GM23338 (cell line): Measurements from ENCODE around the gene HMGXB3. TPM values are rescaled to one million over a fixed set of nuclear protein-coding genes. Genes with fewer than 3 reads are reported as not detected.

Experiments used
- ATAC-seq: fragments of 200-7000 bp; cut with Tn5 transposase; 3 replicates; pipeline ENCODE4 v1.9.1; 2020
- DNase-seq: peaks from one replicate; pipeline ENCODE4 v3.0.0-alpha.2; 2015; ENCODE audit warnings: low spot score
- H2AFZ ChIP-seq: fragments of 200-600 bp; sonication (generic); 2 replicates; pipeline ENCODE4 v1.8.0; 2016; ENCODE audit warnings: antibody characterized with exemption, mild to moderate bottlenecking, moderate library complexity
- H3F3A ChIP-seq: fragments of 200-600 bp; sonication (generic); replicated peaks from 2 replicates; pipeline ENCODE4 v1.8.0; 2017; ENCODE audit warnings: antibody characterized with exemption, mixed run types, low read depth
- H3K27ac ChIP-seq: fragments of 200-600 bp; sonication (generic); 2 replicates; pipeline ENCODE4 v1.6.1; 2016; ENCODE audit warnings: low read depth
- H3K27me3 ChIP-seq: fragments of 200-600 bp; sonication (generic); 2 replicates; pipeline ENCODE4 v1.8.0; 2016; ENCODE audit warnings: mild to moderate bottlenecking, mixed run types, moderate library complexity; ENCODE audit not compliant: insufficient read depth
- H3K36me3 ChIP-seq: fragments of 200-600 bp; sonication (generic); 2 replicates; pipeline ENCODE4 v1.8.0; 2016; ENCODE audit warnings: mild to moderate bottlenecking; ENCODE audit not compliant: insufficient read depth
- H3K4me1 ChIP-seq: fragments of 200-600 bp; sonication (generic); 2 replicates; pipeline ENCODE4 v1.8.0; 2016; ENCODE audit warnings: mild to moderate bottlenecking, moderate library complexity; ENCODE audit not compliant: insufficient read depth
- H3K4me2 ChIP-seq: fragments of 200-600 bp; sonication (generic); 2 replicates; pipeline ENCODE4 v1.7.1; 2017; ENCODE audit warnings: mixed run types
- H3K4me3 ChIP-seq: fragments of 200-600 bp; sonication (generic); 2 replicates; pipeline ENCODE4 v1.6.1; 2016; ENCODE audit warnings: mixed run types
- H3K79me2 ChIP-seq: fragments of 200-600 bp; sonication (generic); replicated peaks from 2 replicates; pipeline ENCODE4 v1.8.0; 2017; ENCODE audit warnings: mild to moderate bottlenecking; ENCODE audit not compliant: insufficient read depth
- H3K9me2 ChIP-seq: fragments of 200-600 bp; sonication (generic); 2 replicates; pipeline ENCODE4 v1.8.0; 2017; ENCODE audit not compliant: insufficient read depth
- H4K20me1 ChIP-seq: fragments of 200-600 bp; sonication (generic); replicated peaks from 2 replicates; pipeline ENCODE4 v1.8.0; 2017; ENCODE audit warnings: mild to moderate bottlenecking; ENCODE audit not compliant: insufficient read depth
- H3K27ac Mint-ChIP-seq: 2 replicates; pipeline ENCODE4 v1.8.0; 2020; ENCODE audit warnings: inconsistent platforms, mild to moderate bottlenecking, moderate library complexity, mixed read lengths
- H3K27me3 Mint-ChIP-seq: 3 replicates; pipeline ENCODE4 v1.8.0; 2022; ENCODE audit warnings: low read depth, mild to moderate bottlenecking, moderate library complexity, mixed read lengths, inconsistent platforms; ENCODE audit not compliant: insufficient read depth, poor library complexity
- H3K36me3 Mint-ChIP-seq: 3 replicates; pipeline ENCODE4 v1.8.0; 2021; ENCODE audit warnings: low read depth, mild to moderate bottlenecking, inconsistent platforms, moderate library complexity, mixed read lengths
- H3K4me1 Mint-ChIP-seq: 3 replicates; pipeline ENCODE4 v1.8.0; 2020; ENCODE audit warnings: mild to moderate bottlenecking, inconsistent platforms, mixed read lengths
- H3K4me3 Mint-ChIP-seq: 3 replicates; pipeline ENCODE4 v1.8.0; 2021; ENCODE audit warnings: moderate library complexity, mild to moderate bottlenecking, inconsistent platforms, mixed read lengths
- H3K9me3 Mint-ChIP-seq: 3 replicates; pipeline ENCODE4 v1.8.0; 2020; ENCODE audit warnings: moderate library complexity, mild to moderate bottlenecking, inconsistent platforms, mixed read lengths
- CREB1 ChIP-seq: fragments of 250-450 bp; sonication (Bioruptor Pico); IDR thresholded peaks from 2 replicates; pipeline ENCODE4 v1.5.0; 2020; ENCODE audit warnings: low read depth, mild to moderate bottlenecking, moderate library complexity
- CTCF ChIP-seq, 2 experiments: fragments of 200-600 bp in 1 of 2; sonication (generic) in 1 of 2; conservative IDR thresholded peaks; 2 replicates each; pipeline versions ENCODE4 v1.5.1 to v1.6.1; 2016 to 2017; ENCODE audit warnings: antibody characterized with exemption in 2 of 2, low read depth in 2 of 2, mild to moderate bottlenecking in 2 of 2, moderate library complexity in 1 of 2
- ETS1 ChIP-seq: IDR thresholded peaks from 2 replicates; pipeline ENCODE4 v1.6.1; 2016; ENCODE audit warnings: antibody characterized with exemption
- EZH2 ChIP-seq: fragments of 200-600 bp; sonication (generic); IDR thresholded peaks from one replicate; pipeline ENCODE4 v1.8.0; 2017; ENCODE audit warnings: antibody characterized with exemption, mild to moderate bottlenecking, low read depth; ENCODE audit not compliant: unreplicated experiment
- EZH2phosphoT487 ChIP-seq: fragments of 200-600 bp; sonication (generic); IDR thresholded peaks from one replicate; pipeline ENCODE4 v1.8.1; 2018; ENCODE audit warnings: antibody characterized with exemption; ENCODE audit not compliant: unreplicated experiment
- JUNB ChIP-seq: IDR thresholded peaks from one replicate; pipeline ENCODE4 v1.6.1; 2016; ENCODE audit warnings: antibody characterized with exemption; ENCODE audit not compliant: unreplicated experiment
- NANOG ChIP-seq: IDR thresholded peaks from 2 replicates; pipeline ENCODE4 v1.6.1; 2016; ENCODE audit warnings: antibody characterized with exemption, borderline replicate concordance
- POLR2AphosphoS5 ChIP-seq: IDR thresholded peaks from 2 replicates; pipeline ENCODE4 v1.6.1; 2016; ENCODE audit warnings: antibody characterized with exemption, low read depth
- STAT1 ChIP-seq: IDR thresholded peaks from one replicate; pipeline ENCODE4 v1.6.1; 2016; ENCODE audit warnings: antibody characterized with exemption; ENCODE audit not compliant: unreplicated experiment
- ZNF114 ChIP-seq: fragments of 250-450 bp; sonication (Bioruptor Pico); IDR thresholded peaks from 2 replicates; pipeline ENCODE4 v1.5.0; 2020; ENCODE audit warnings: mild to moderate bottlenecking, moderate library complexity
- ZNF331 ChIP-seq: fragments of 250-450 bp; sonication (Bioruptor Pico); IDR thresholded peaks from 2 replicates; pipeline ENCODE4 v1.5.0; 2020; ENCODE audit warnings: low read depth, mild to moderate bottlenecking, moderate library complexity
- polyA plus RNA-seq: library from polyadenylated mRNA; unstranded; fragments of >200 nt; fragmentation: Nextera tagmentation; extraction: Ambion mirVana; gene quantifications from 2 replicates; pipeline ENCODE4 v1.2.1, GENCODE V29; 2016
- total RNA-seq: library from RNA; depleted of rRNA; stranded (reverse); fragments of >200 nt; shearing (Covaris generic); gene quantifications from 2 replicates; pipeline ENCODE4 v1.2.3, GENCODE V29; 2014
- TF ChIP-seq, protein P1 (sequence below): IDR thresholded peaks from one replicate; pipeline ENCODE4 v1.6.1; 2018; ENCODE audit warnings: antibody characterized with exemption; ENCODE audit not compliant: unreplicated experiment
- TF ChIP-seq, protein P2 (sequence below): fragments of 250-450 bp; sonication (Bioruptor Pico); IDR thresholded peaks from 2 replicates; pipeline ENCODE4 v1.5.0; 2020; ENCODE audit warnings: mild to moderate bottlenecking, moderate library complexity

HMGXB3 gene
- total and polyA plus RNA-seq, 2 experiments from 2014 or later, result 9.4 to 37.9 TPM

DNA sequence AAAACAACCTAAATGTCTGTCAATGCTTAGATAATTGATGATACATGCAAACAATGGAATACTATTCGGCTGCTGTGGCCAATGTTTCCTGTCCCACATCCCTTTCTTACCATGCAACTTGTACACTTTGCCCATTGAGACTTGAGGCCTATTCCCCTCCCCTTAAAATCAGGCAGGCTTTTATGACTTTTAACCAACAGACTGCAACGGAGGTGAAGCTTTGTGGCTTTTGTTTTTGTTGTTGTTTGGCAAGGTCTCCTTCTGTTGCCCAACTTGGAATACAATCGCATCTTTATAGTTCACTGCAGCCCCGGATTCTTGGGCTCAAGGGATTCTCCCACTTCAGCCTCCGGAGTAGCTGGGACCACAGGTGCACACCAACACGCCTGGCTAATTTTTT is 45.7 kb upstream of the HMGXB3 start:
- DNase-seq, result no peak

More for the DNA sequence above, 45.7 kb upstream of the HMGXB3 start:
- Histone ChIP-seq H3K4me1 (peaks cover 4% of the 10 kb centered on the region; the same call in 1 of the 2 replicates), H3K79me2 (no peaks in the 10 kb centered on the region), H3F3A (peaks cover 2% of the 10 kb centered on the region; the same call in 1 of the 2 replicates), H2AFZ (peak overlapping the region; percentile 66; the same call in 1 of the 2 replicates), H3K27me3 (no peaks in the 10 kb centered on the region), H3K4me3 (no peak overlapping the region), H3K9me2 (no peaks in the 10 kb centered on the region), H3K4me2 (no peak overlapping the region), H3K36me3 (no peaks in the 10 kb centered on the region), H4K20me1 (no peaks in the 10 kb centered on the region), H3K27ac (no peak overlapping the region)
- Mint-ChIP-seq H3K4me1 (peaks cover 6% of the 10 kb centered on the region), H3K27me3 (peaks cover 1% of the 10 kb centered on the region), H3K36me3 (no peaks in the 10 kb centered on the region), H3K9me3 (no peaks in the 10 kb centered on the region), H3K4me3 (no peak overlapping the region), H3K27ac (no peak overlapping the region)
- TF ChIP-seq JUNB, result no peak
- TF ChIP-seq ZNF114 (CRISPR knock-in tag), result no peak
- TF ChIP-seq EZH2phosphoT487, result no peak
- no peak for TF ChIP-seq ETS1
- no peak for TF ChIP-seq CTCF (conservative IDR thresholded peaks at IDR 0.05; ENCODE audit: low read depth in 2 of 2)
- TF ChIP-seq POLR2AphosphoS5, result no peak
- TF ChIP-seq, protein P1, sequence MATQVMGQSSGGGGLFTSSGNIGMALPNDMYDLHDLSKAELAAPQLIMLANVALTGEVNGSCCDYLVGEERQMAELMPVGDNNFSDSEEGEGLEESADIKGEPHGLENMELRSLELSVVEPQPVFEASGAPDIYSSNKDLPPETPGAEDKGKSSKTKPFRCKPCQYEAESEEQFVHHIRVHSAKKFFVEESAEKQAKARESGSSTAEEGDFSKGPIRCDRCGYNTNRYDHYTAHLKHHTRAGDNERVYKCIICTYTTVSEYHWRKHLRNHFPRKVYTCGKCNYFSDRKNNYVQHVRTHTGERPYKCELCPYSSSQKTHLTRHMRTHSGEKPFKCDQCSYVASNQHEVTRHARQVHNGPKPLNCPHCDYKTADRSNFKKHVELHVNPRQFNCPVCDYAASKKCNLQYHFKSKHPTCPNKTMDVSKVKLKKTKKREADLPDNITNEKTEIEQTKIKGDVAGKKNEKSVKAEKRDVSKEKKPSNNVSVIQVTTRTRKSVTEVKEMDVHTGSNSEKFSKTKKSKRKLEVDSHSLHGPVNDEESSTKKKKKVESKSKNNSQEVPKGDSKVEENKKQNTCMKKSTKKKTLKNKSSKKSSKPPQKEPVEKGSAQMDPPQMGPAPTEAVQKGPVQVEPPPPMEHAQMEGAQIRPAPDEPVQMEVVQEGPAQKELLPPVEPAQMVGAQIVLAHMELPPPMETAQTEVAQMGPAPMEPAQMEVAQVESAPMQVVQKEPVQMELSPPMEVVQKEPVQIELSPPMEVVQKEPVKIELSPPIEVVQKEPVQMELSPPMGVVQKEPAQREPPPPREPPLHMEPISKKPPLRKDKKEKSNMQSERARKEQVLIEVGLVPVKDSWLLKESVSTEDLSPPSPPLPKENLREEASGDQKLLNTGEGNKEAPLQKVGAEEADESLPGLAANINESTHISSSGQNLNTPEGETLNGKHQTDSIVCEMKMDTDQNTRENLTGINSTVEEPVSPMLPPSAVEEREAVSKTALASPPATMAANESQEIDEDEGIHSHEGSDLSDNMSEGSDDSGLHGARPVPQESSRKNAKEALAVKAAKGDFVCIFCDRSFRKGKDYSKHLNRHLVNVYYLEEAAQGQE, result no peak
- TF ChIP-seq NANOG, result no peak
- TF ChIP-seq, protein P2, sequence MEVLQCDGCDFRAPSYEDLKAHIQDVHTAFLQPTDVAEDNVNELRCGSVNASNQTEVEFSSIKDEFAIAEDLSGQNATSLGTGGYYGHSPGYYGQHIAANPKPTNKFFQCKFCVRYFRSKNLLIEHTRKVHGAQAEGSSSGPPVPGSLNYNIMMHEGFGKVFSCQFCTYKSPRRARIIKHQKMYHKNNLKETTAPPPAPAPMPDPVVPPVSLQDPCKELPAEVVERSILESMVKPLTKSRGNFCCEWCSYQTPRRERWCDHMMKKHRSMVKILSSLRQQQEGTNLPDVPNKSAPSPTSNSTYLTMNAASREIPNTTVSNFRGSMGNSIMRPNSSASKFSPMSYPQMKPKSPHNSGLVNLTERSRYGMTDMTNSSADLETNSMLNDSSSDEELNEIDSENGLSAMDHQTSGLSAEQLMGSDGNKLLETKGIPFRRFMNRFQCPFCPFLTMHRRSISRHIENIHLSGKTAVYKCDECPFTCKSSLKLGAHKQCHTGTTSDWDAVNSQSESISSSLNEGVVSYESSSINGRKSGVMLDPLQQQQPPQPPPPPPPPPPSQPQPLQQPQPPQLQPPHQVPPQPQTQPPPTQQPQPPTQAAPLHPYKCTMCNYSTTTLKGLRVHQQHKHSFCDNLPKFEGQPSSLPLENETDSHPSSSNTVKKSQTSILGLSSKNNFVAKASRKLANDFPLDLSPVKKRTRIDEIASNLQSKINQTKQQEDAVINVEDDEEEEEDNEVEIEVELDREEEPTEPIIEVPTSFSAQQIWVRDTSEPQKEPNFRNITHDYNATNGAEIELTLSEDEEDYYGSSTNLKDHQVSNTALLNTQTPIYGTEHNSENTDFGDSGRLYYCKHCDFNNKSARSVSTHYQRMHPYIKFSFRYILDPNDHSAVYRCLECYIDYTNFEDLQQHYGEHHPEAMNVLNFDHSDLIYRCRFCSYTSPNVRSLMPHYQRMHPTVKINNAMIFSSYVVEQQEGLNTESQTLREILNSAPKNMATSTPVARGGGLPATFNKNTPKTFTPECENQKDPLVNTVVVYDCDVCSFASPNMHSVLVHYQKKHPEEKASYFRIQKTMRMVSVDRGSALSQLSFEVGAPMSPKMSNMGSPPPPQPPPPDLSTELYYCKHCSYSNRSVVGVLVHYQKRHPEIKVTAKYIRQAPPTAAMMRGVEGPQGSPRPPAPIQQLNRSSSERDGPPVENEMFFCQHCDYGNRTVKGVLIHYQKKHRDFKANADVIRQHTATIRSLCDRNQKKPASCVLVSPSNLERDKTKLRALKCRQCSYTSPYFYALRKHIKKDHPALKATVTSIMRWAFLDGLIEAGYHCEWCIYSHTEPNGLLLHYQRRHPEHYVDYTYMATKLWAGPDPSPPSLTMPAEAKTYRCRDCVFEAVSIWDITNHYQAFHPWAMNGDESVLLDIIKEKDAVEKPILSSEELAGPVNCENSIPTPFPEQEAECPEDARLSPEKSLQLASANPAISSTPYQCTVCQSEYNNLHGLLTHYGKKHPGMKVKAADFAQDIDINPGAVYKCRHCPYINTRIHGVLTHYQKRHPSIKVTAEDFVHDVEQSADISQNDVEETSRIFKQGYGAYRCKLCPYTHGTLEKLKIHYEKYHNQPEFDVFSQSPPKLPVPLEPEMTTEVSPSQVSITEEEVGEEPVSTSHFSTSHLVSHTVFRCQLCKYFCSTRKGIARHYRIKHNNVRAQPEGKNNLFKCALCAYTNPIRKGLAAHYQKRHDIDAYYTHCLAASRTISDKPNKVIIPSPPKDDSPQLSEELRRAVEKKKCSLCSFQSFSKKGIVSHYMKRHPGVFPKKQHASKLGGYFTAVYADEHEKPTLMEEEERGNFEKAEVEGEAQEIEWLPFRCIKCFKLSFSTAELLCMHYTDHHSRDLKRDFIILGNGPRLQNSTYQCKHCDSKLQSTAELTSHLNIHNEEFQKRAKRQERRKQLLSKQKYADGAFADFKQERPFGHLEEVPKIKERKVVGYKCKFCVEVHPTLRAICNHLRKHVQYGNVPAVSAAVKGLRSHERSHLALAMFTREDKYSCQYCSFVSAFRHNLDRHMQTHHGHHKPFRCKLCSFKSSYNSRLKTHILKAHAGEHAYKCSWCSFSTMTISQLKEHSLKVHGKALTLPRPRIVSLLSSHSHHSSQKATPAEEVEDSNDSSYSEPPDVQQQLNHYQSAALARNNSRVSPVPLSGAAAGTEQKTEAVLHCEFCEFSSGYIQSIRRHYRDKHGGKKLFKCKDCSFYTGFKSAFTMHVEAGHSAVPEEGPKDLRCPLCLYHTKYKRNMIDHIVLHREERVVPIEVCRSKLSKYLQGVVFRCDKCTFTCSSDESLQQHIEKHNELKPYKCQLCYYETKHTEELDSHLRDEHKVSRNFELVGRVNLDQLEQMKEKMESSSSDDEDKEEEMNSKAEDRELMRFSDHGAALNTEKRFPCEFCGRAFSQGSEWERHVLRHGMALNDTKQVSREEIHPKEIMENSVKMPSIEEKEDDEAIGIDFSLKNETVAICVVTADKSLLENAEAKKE (CRISPR knock-in tag), result no peak
- TF ChIP-seq EZH2, result no peak
- TF ChIP-seq CREB1, result no peak
- no peak for TF ChIP-seq STAT1
- TF ChIP-seq ZNF331 (CRISPR knock-in tag), result no peak
- ATAC-seq, result no peak
